ENCODE data around the gene C14orf180. TPM values are rescaled to one million over a fixed set of nuclear protein-coding genes. Genes with fewer than 3 reads are reported as not detected.

C14orf180 gene
- total RNA-seq, 1 donor from 2014 or later: not detected

DNA sequence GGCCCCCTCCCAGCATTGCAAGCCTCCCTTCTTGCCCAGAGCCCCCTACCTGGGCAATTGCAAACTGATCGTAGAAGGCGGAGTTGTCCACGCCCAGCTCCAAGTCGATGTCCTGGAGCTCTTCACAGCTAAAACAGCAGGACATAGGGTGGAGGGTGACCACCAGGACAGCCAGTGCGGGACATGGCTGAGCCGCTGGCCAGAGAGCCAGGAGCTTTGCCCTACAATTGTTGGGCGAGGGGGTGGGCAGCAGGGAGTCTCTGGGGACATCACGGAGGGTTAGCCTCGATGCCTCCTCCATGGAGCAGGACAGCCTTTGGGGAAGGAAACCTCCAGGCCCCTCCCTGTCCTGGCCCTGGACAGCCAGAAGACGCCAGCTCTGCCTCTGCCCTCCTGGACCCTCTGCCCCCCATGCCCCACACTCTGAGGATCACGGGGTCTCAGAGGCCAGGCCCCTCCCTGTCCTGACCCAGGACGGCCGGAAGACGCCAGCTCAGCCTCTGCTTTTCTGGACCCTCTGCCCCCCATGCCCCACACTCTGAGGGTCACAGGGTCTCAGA is 15.6 kb downstream of the C14orf180 start:
- no peak overlapping the region for H3K27ac Mint-ChIP-seq
- H2AFZ ChIP-seq (replicated peaks): no peak overlapping the region
- H3K36me3 Mint-ChIP-seq: no peaks in the 10 kb centered on the region
- H3K9me3 Mint-ChIP-seq: no peaks in the 10 kb centered on the region
- H3K9ac ChIP-seq: no peak overlapping the region
- no peaks in the 10 kb centered on the region for H3K79me2 ChIP-seq (ENCODE audit: low read depth)
- H3K27me3 Mint-ChIP-seq (ENCODE audit: insufficient read depth, low read depth): peaks cover 21% of the 10 kb centered on the region
- H3K4me1 Mint-ChIP-seq: peaks cover 21% of the 10 kb centered on the region
- no peaks in the 10 kb centered on the region for H3K27me3 ChIP-seq
- H3K4me3 Mint-ChIP-seq: no peak overlapping the region
- no peak overlapping the region for H3K27ac ChIP-seq
- TF ChIP-seq, protein P1, sequence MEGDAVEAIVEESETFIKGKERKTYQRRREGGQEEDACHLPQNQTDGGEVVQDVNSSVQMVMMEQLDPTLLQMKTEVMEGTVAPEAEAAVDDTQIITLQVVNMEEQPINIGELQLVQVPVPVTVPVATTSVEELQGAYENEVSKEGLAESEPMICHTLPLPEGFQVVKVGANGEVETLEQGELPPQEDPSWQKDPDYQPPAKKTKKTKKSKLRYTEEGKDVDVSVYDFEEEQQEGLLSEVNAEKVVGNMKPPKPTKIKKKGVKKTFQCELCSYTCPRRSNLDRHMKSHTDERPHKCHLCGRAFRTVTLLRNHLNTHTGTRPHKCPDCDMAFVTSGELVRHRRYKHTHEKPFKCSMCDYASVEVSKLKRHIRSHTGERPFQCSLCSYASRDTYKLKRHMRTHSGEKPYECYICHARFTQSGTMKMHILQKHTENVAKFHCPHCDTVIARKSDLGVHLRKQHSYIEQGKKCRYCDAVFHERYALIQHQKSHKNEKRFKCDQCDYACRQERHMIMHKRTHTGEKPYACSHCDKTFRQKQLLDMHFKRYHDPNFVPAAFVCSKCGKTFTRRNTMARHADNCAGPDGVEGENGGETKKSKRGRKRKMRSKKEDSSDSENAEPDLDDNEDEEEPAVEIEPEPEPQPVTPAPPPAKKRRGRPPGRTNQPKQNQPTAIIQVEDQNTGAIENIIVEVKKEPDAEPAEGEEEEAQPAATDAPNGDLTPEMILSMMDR (IDR thresholded peaks at IDR 0.05): no peak
- TF ChIP-seq EZH2 (IDR thresholded peaks at IDR 0.05) (no peak), EZH2phosphoT487 (IDR thresholded peaks at IDR 0.05) (no peak)
- H4K20me1 ChIP-seq (ENCODE audit: low read depth): peaks cover 3% of the 10 kb centered on the region
- H3K36me3 ChIP-seq: no peaks in the 10 kb centered on the region
- H3F3A ChIP-seq (ENCODE audit: low read depth): no peaks in the 10 kb centered on the region
- no peak for DNase-seq (ENCODE audit: low spot score)
- H3K4me3 ChIP-seq: no peak overlapping the region
- H3K4me2 ChIP-seq: no peak overlapping the region
- peaks cover 5% of the 10 kb centered on the region for H3K4me1 ChIP-seq
- H3K9me3 ChIP-seq (ENCODE audit: low read depth): no peaks in the 10 kb centered on the region

GRCh38 chr14:104595911-104596450 is 16.4 kb downstream of the C14orf180 start:
- DNase-seq (ENCODE audit: low spot score): no peak
- Histone ChIP-seq H3K79me2 (ENCODE audit: low read depth) (no peaks in the 10 kb centered on the region), H4K20me1 (ENCODE audit: low read depth) (peaks cover 7% of the 10 kb centered on the region), H3K36me3 (no peaks in the 10 kb centered on the region), H3K9me3 (ENCODE audit: low read depth) (no peaks in the 10 kb centered on the region), H2AFZ (replicated peaks) (no peak overlapping the region), H3K27me3 (no peaks in the 10 kb centered on the region), H3K4me1 (peaks cover 8% of the 10 kb centered on the region), H3F3A (ENCODE audit: low read depth) (no peaks in the 10 kb centered on the region), H3K27ac (no peak overlapping the region), H3K4me3 (no peak overlapping the region), H3K4me2 (no peak overlapping the region), H3K9ac (no peak overlapping the region)
- TF ChIP-seq EZH2phosphoT487 (IDR thresholded peaks at IDR 0.05): no peak
- TF ChIP-seq EZH2 (IDR thresholded peaks at IDR 0.05): no peak
- TF ChIP-seq, protein P1 (IDR thresholded peaks at IDR 0.05): no peak
- Mint-ChIP-seq H3K36me3 (no peaks in the 10 kb centered on the region), H3K9me3 (no peaks in the 10 kb centered on the region), H3K27ac (no peak overlapping the region), H3K27me3 (ENCODE audit: insufficient read depth, low read depth) (peaks cover 26% of the 10 kb centered on the region), H3K4me1 (peaks cover 25% of the 10 kb centered on the region), H3K4me3 (no peak overlapping the region)

DNA sequence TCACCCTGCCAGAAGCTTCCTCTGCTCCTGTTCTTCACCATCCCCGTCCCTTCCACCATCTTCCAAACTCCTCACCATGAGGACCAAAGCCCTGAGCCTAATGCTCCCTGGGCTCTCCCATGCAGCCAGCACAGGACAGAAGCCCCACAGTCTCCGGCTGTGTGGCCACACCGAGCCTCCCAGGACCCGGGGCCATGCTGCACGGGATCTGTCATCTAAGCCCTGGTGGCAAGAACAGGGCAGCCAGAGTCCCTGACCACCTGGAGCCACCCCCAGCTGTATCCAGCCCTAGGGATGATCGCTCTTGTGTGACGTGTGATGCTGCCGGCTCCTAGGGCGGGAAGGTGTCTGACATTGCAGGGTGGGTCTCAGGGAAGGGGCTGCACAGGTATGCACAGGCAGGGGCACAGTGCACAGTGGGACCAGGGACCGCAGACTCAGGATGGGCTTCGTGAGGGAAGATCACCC is 16.9 kb downstream of the C14orf180 start:
- H3K27me3 ChIP-seq: no peaks in the 10 kb centered on the region
- Mint-ChIP-seq H3K27ac (peak overlapping the region; percentile 25), H3K27me3 (ENCODE audit: insufficient read depth, low read depth) (peaks cover 26% of the 10 kb centered on the region), H3K4me3 (no peak overlapping the region), H3K9me3 (no peaks in the 10 kb centered on the region), H3K36me3 (no peaks in the 10 kb centered on the region), H3K4me1 (peaks cover 25% of the 10 kb centered on the region)
- H3K36me3 ChIP-seq: no peaks in the 10 kb centered on the region
- no peak overlapping the region for H2AFZ ChIP-seq (replicated peaks)
- no peaks in the 10 kb centered on the region for H3F3A ChIP-seq (ENCODE audit: low read depth)
- no peak overlapping the region for H3K9ac ChIP-seq
- H3K9me3 ChIP-seq (ENCODE audit: low read depth): no peaks in the 10 kb centered on the region
- peaks cover 7% of the 10 kb centered on the region for H4K20me1 ChIP-seq (ENCODE audit: low read depth)
- H3K4me3 ChIP-seq: no peak overlapping the region
- peaks cover 8% of the 10 kb centered on the region for H3K4me1 ChIP-seq
- no peaks in the 10 kb centered on the region for H3K79me2 ChIP-seq (ENCODE audit: low read depth)
- no peak overlapping the region for H3K4me2 ChIP-seq
- no peak overlapping the region for H3K27ac ChIP-seq
- TF ChIP-seq, protein P1 (IDR thresholded peaks at IDR 0.05): no peak
- TF ChIP-seq EZH2 (IDR thresholded peaks at IDR 0.05) (no peak), EZH2phosphoT487 (IDR thresholded peaks at IDR 0.05) (no peak)
- no peak for DNase-seq (ENCODE audit: low spot score)

Measured in neural progenitor cell (in vitro differentiated cells).